Transverse colon (tissue), 4 donors: ENCODE data around the gene ZBTB7B. TPM values are rescaled to one million over a fixed set of nuclear protein-coding genes. Genes with fewer than 3 reads are reported as not detected.

Experiments
- DNase-seq: peaks from one replicate; pipeline ENCODE4 v3.0.0-alpha.2; 2019
- H3K27ac ChIP-seq, 4 donors: fragments of 200-600 bp; sonication (generic); 2 replicates each; pipeline ENCODE4 v1.5.1; 2016 to 2018; ENCODE audit warnings: inconsistent platforms in 4 of 4
- H3K27me3 ChIP-seq: fragments of 200-600 bp; sonication (generic); 2 replicates; pipeline ENCODE4 v1.5.1; 2017; ENCODE audit warnings: inconsistent platforms
- H3K36me3 ChIP-seq, 4 donors: fragments of 200-600 bp; sonication (generic); 2 replicates each; pipeline ENCODE4 v1.5.1; 2017 to 2019; ENCODE audit warnings: inconsistent platforms in 4 of 4
- H3K4me1 ChIP-seq, 4 donors: fragments of 200-600 bp; sonication (generic); 2 replicates each; pipeline ENCODE4 v1.5.1; 2017 to 2020; ENCODE audit warnings: inconsistent platforms in 4 of 4
- H3K4me3 ChIP-seq, 4 donors: fragments of 200-600 bp; sonication (generic); 1 replicate in 1 of 4; 2 replicates in 3 of 4; pipeline versions ENCODE4 v1.5.1 to v1.6.1; 2017 to 2019; ENCODE audit warnings: inconsistent platforms in 4 of 4
- H3K9me3 ChIP-seq, 2 donors: fragments of 200-600 bp; sonication (generic); 2 replicates each; pipeline ENCODE4 v1.5.1; 2017 to 2019; ENCODE audit warnings: inconsistent platforms in 2 of 2
- EP300 ChIP-seq: sonication (generic); formaldehyde crosslinking; IDR thresholded peaks from one replicate; pipeline ENCODE4 v1.6.1; 2017; ENCODE audit warnings: antibody characterized with exemption, low read depth
- POLR2A ChIP-seq: fragments of 450-650 bp; IDR thresholded peaks from one replicate; pipeline ENCODE4 v1.6.1; 2016; ENCODE audit warnings: antibody characterized with exemption, mild to moderate bottlenecking, moderate library complexity
- POLR2AphosphoS5 ChIP-seq, 3 donors: sonication (generic); formaldehyde crosslinking; IDR thresholded peaks; one replicate each; pipeline ENCODE4 v1.6.1; 2016; ENCODE audit warnings: antibody characterized with exemption in 3 of 3
- WGBS, 2 donors: methylation state at CpG; one replicate each; pipeline ENCODE4 v1.1.5; 2018; ENCODE audit warnings: low coverage in 1 of 2; 5-methylcytosine and 5-hydroxymethylcytosine counted together
- in situ Hi-C, 4 donors: fragments of 200-750 bp; cut with MboI; loops; one replicate each; pipeline versions ENCODE4 v1.15.0 to v1.15.1; 2017; ENCODE audit warnings: low sequenced_read_pairs in 3 of 4, low pct_ligation_motif_present in 1 of 4, low pct_unique_long_range_greater_than_20kb in 1 of 4
- intact Hi-C: fragments of 100-400 bp; cut with DNase I; formaldehyde crosslinking; loops from one replicate; pipeline ENCODE4 v1.15.1; 2023; ENCODE audit warnings: low total_unique reads
- total RNA-seq, 4 donors: library from RNA; depleted of rRNA; stranded (reverse); fragments of >200 nt; gene quantifications; one replicate each; pipeline ENCODE4 v1.1.0, GENCODE V29; 2016
- TF ChIP-seq, protein P1 (sequence below), 5 experiments: fragments of 200-600 bp in 3 of 5; fragments of 450-650 bp in 2 of 5; sonication (generic) in 3 of 5; IDR thresholded peaks; 1 replicate in 2 of 5; 2 replicates in 3 of 5; pipeline ENCODE4 v1.5.1; 2016 to 2017; ENCODE audit warnings: antibody characterized with exemption in 5 of 5, inconsistent platforms in 3 of 5, mild to moderate bottlenecking in 2 of 5, moderate library complexity in 1 of 5

Gene ZBTB7B
- total RNA-seq, 4 donors from 2014 or later = 85.2 to 513 (median 272) TPM

DNA sequence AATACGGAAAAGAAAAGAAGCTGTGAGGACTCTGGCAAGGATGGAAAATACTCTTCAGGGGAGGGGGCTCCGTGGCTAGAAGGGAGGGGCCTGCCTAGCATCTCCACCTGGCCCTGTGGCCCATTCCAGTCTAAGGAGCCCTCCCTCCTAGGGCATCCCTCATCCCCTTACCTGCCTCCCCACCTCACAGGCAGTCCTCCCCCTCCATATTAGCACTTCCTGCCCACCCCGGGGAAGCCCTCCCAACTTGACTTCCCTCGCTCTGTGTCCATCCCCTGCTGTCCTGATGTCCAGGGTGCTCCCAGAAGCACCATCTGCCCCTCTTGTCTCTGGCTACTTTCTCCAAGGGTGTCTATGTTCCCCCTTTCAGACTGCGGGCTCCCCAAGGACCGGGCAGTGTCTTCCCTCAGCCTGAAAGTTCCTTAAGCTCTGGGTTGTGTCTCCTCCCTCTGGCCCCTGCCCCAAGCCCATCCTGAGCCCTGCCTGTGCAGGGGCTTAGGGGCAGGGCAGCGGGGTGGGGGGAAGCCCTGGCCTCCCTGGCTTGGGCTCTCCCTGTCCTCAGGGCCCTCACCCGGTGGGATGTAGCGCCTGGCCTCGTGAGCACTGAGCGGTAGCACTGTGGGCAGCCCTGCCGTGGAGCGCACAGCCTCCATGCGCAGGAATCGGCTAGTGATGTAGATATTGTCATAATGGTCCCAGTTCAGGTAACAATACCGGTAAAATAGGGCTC, 27.1 kb downstream of the ZBTB7B start:
- intact Hi-C loops (no loop called here), in situ Hi-C loops (no loop called here)
- H3K4me1 ChIP-seq = no peaks in the 10 kb centered on the region
- TF ChIP-seq POLR2AphosphoS5 (IDR thresholded peaks at IDR 0.05) (no peak), POLR2A (no peak), EP300 (no peak)
- TF ChIP-seq, protein P1, sequence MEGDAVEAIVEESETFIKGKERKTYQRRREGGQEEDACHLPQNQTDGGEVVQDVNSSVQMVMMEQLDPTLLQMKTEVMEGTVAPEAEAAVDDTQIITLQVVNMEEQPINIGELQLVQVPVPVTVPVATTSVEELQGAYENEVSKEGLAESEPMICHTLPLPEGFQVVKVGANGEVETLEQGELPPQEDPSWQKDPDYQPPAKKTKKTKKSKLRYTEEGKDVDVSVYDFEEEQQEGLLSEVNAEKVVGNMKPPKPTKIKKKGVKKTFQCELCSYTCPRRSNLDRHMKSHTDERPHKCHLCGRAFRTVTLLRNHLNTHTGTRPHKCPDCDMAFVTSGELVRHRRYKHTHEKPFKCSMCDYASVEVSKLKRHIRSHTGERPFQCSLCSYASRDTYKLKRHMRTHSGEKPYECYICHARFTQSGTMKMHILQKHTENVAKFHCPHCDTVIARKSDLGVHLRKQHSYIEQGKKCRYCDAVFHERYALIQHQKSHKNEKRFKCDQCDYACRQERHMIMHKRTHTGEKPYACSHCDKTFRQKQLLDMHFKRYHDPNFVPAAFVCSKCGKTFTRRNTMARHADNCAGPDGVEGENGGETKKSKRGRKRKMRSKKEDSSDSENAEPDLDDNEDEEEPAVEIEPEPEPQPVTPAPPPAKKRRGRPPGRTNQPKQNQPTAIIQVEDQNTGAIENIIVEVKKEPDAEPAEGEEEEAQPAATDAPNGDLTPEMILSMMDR (IDR thresholded peaks at IDR 0.05) = no peak
- no peak overlapping the region for H3K4me3 ChIP-seq
- H3K9me3 ChIP-seq = no peaks in the 10 kb centered on the region
- H3K27me3 ChIP-seq = no peaks in the 10 kb centered on the region
- no peak overlapping the region for H3K27ac ChIP-seq
- no peaks in the 10 kb centered on the region for H3K36me3 ChIP-seq
- WGBS, 2 donors = 85 to 100% methylated on average over 2 to 16 of the region's 16 CpGs
- DNase-seq = no peak

DNA sequence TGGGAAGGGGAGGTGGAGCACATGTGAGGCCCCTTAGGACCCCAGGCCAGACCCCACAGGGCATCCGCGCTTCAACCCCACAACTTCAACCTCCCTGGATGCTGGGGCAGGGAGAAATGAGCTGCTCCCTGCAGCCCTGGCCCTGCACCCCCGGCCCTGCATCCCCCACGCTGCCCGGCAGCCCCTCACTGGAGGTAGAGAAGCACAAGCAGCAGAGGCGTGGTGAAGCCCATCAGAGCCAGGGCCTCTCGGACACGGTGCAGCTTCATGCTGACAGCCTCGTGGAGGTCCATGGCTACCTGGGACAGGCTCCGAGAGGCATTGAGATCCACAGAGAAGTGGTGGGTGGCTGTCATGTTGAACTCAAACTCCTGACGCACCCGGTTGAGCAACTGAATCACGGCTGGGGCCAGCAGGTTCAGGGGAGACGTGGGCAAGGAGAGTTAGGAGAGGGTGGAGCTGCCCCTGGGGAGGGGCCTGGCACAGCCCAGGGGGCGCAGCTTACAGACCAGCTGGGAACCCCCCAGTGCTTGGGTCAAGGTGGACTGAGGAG, 27.7 kb downstream of the ZBTB7B start:
- TF ChIP-seq, protein P1 (IDR thresholded peaks at IDR 0.05) = no peak
- TF ChIP-seq POLR2A (no peak), EP300 (no peak), POLR2AphosphoS5 (IDR thresholded peaks at IDR 0.05) (no peak)
- Histone ChIP-seq H3K27me3 (no peaks in the 10 kb centered on the region), H3K36me3 (no peaks in the 10 kb centered on the region), H3K9me3 (no peaks in the 10 kb centered on the region), H3K4me3 (no peak overlapping the region), H3K4me1 (no peaks in the 10 kb centered on the region), H3K27ac (no peak overlapping the region)
- intact Hi-C loops (no loop called here), in situ Hi-C loops (no loop called here)
- 86 to 100% methylated on average over 1 to 15 of the region's 15 CpGs for WGBS, 2 donors
- DNase-seq = no peak

DNA sequence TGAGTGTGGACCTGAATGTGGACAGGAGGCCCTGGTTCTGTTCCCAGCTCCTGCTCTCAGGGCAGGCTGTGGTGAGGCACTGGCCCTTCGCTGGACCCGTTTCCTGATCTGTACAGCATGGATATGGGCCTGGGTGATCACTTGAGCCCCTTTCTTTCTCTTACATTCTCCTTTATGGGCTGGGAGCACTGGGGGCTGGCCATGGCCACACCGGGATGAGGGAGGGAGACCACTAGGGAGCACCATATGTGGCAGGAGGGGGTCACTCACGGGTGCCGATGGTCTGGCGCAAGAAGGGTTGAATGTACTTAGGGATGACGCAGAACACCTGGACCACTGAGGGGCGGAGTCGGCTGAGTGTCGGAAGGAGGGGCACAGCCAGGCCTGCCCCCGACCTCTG, 28.3 kb downstream of the ZBTB7B start:
- intact Hi-C loops = no loop called here

DNA sequence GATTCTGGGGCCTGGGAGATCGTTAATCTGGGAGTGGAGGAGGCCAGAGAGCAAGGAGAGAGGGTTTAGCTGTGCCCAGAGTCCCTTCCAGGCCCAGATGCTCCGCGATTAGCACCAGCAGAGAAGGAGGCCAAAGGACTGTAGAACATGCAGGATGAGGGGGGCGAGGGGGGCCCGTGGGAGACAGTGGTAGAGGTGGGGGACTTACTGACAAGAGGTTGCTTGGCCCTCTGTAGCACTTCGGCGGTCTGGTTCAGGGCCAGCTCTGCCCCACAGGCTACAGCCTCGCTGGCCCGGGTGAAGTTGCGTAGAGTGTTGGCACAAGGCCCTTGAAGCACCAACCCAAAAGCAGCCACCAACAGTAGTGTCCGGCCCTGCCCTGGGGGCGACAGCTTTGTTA, 30.3 kb downstream of the ZBTB7B start:
- H3K4me1 ChIP-seq = peaks cover 0 to 14% (median 2%) of the 10 kb centered on the region in 4 donors
- in situ Hi-C loops = no loop called here
- no peaks in the 10 kb centered on the region for H3K36me3 ChIP-seq
- 84% methylated on average over 8 to 12 of the region's 12 CpGs for WGBS, 2 donors
- no peak overlapping the region for H3K4me3 ChIP-seq
- no peaks in the 10 kb centered on the region for H3K27me3 ChIP-seq
- TF ChIP-seq, protein P1 (IDR thresholded peaks at IDR 0.05) = no peak
- TF ChIP-seq POLR2A (no peak), EP300 (no peak), POLR2AphosphoS5 (IDR thresholded peaks at IDR 0.05) (no peak)
- H3K27ac ChIP-seq = no peak overlapping the region
- intact Hi-C loops = no loop called here
- no peaks in the 10 kb centered on the region for H3K9me3 ChIP-seq
- no peak for DNase-seq

More for the DNA sequence above, 28.3 kb downstream of the ZBTB7B start:
- no peaks in the 10 kb centered on the region for H3K27me3 ChIP-seq
- no peak for DNase-seq
- no peaks in the 10 kb centered on the region for H3K4me1 ChIP-seq
- H3K36me3 ChIP-seq = no peaks in the 10 kb centered on the region
- in situ Hi-C loops = no loop called here
- TF ChIP-seq EP300 (no peak), POLR2AphosphoS5 (IDR thresholded peaks at IDR 0.05) (no peak), POLR2A (no peak)
- TF ChIP-seq, protein P1 (IDR thresholded peaks at IDR 0.05) = no peak
- 67 to 87% methylated on average over 3 to 11 of the region's 11 CpGs for WGBS, 2 donors
- H3K4me3 ChIP-seq = no peak overlapping the region
- H3K27ac ChIP-seq = no peak overlapping the region
- H3K9me3 ChIP-seq = no peaks in the 10 kb centered on the region
